AG09309 (cell line): ENCODE measurements around the gene CCDC198.

Experiments
- DNase-seq: peaks from one replicate; pipeline ENCODE4 v3.0.0-alpha.2; 2010; ENCODE audit warnings: low read depth
- H3K4me3 ChIP-seq: 2 replicates; pipeline ENCODE4 v1.5.1; 2011; ENCODE audit warnings: mild to moderate bottlenecking, low read depth, low read length, moderate library complexity; ENCODE audit not compliant: control insufficient read depth
- TF ChIP-seq, protein P1 (sequence below): IDR thresholded peaks from 2 replicates; pipeline ENCODE4 v1.5.1; 2011; ENCODE audit warnings: mild to moderate bottlenecking, low read depth, low read length, inconsistent platforms; ENCODE audit not compliant: insufficient read depth, control insufficient read depth; ENCODE audit errors: missing control alignments

The CCDC198 gene

GRCh38 chr14:57480051-57480450, 13.6 kb downstream of the CCDC198 start:
- TF ChIP-seq, protein P1, sequence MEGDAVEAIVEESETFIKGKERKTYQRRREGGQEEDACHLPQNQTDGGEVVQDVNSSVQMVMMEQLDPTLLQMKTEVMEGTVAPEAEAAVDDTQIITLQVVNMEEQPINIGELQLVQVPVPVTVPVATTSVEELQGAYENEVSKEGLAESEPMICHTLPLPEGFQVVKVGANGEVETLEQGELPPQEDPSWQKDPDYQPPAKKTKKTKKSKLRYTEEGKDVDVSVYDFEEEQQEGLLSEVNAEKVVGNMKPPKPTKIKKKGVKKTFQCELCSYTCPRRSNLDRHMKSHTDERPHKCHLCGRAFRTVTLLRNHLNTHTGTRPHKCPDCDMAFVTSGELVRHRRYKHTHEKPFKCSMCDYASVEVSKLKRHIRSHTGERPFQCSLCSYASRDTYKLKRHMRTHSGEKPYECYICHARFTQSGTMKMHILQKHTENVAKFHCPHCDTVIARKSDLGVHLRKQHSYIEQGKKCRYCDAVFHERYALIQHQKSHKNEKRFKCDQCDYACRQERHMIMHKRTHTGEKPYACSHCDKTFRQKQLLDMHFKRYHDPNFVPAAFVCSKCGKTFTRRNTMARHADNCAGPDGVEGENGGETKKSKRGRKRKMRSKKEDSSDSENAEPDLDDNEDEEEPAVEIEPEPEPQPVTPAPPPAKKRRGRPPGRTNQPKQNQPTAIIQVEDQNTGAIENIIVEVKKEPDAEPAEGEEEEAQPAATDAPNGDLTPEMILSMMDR = no peak
- H3K4me3 ChIP-seq = no peak overlapping the region
- peak; percentile 56 for DNase-seq

DNA sequence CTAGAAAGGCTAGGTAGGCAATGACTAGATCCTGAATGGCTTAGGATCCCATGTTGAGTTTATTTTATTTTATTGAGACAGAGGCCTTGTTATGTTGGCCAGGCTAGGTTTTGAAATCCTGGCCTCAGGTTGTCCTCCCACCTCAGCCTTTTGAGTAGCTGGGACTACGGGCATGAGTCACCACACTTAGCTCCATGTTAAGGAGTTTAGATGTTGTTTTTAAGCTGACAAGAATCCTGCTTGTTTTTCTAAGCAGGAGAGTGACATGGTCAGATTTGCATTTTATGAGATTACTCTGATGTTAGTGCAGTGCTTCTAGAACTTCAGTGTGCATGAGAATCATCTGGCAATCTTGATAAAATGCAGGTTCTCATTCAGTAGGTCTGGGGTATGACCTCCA, 14.5 kb downstream of the CCDC198 start:
- H3K4me3 ChIP-seq = no peak overlapping the region
- DNase-seq = no peak
- TF ChIP-seq, protein P1 = no peak

DNA sequence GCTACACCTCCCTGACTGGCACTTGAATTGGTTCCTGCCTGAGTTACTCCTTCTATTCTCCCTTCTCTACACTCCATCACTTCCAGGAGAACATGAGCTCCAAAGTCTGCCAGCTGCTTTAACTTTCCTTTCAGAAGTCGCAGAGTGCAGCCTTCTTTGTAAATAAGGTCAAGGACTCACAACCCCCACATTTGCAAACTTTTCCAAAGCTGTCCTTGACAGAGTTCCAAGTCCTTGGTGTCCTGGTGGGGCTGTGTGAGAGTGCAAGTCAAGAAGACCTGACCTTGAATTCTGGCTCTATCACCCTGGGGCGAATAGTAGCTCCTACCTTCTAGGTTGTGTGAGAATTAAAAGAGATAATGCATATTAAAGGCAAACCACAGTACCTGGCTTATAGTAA, 15.6 kb downstream of the CCDC198 start:
- H3K4me3 ChIP-seq = no peak overlapping the region
- no peak for DNase-seq
- TF ChIP-seq, protein P1 = no peak

DNA sequence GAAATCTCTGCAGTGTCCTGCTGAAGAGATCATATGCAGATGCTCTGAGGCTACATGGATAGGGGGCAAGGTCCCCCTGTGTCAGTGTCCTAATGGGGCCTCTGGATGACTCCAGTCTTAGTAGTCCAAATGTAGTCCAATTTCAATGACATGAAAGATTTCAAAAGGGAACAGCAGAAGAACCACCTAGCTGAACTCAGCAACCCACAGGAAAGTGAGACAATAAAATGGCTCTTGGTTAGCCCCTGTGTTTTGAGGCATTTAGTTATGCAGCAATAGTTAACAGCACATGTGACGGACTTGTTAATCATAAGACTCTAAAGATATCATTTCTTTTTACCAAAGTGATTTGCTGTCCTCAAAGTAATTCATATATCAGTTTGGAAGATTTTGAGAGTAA, 22.7 kb downstream of the CCDC198 start:
- H3K4me3 ChIP-seq = no peak overlapping the region
- TF ChIP-seq, protein P1 = no peak
- no peak for DNase-seq

DNA sequence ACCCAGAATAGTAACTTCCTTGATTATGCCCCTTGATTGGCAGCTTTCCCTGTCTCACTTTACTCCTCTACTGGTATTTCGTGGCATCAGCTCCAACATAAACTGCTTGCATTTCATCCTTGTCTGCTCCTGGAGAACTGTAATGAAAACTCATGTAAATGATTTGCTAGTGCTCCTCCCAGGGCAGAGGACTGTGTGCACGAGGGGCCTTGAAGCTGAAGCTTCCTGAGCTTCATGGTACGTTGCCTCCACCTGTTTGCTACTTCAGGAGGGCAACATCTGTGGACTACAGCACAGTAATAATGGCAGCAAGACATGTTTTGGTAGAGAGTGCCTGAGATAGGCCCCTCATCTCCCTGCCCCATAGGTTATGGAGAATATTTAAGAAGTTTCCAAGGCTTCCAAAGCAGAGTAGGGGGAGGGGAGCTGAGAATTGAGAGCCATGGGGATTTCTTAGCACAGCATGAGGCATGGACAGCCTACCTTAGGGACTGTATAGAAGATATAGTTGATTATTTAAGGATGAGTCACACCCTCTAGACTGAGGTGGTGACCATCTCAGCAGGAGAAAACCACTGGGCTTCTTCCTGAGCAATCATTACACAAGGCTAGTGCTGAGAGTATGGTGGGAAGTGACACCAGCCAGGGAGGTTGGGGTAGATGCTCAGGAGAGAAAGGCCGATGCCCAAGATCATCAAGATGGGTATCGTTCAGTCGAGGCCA, 29.5 kb downstream of the CCDC198 start:
- DNase-seq = no peak
- TF ChIP-seq, protein P1 = no peak
- H3K4me3 ChIP-seq = no peak overlapping the region

DNA sequence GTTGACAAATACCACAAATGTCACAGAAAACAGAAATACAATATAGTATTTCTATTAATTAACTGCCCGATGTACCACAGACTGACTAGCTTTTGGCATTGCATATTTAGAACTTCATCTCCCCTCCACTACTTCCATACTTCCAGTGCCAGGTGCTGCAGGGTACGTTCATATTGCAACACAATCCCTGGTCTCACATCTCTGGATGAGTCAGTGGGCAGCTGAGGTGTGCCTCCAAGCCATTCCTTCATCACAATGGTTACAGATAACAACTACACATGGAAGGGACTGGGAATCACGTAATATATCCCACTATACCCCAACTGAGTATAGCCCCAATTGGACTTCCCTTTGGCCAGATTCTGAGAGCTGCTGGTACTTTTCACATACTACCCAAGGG, 31.1 kb downstream of the CCDC198 start:
- no peak for DNase-seq
- TF ChIP-seq, protein P1 = no peak
- H3K4me3 ChIP-seq = no peak overlapping the region
